ENCODE results near the gene SEPTIN10. TPM values are rescaled to one million over a fixed set of nuclear protein-coding genes. Genes with fewer than 3 reads are reported as not detected.
A peak's percentile ranks its signal among the peaks of the same experiment; 100 is the strongest.
"Not testable (repeated sequence)": the region's sequence is repeated elsewhere in the genome, so short reads cannot be mapped to it uniquely, and the experiment has no call there.

The SEPTIN10 gene
- total RNA-seq, 1 donor from 2014 or later: 33.8 TPM

GRCh38 chr2:109635426-109636304 lies 21.9 kb upstream of the SEPTIN10 start:
- DNase-seq (ENCODE audit: low read depth): no peak

DNA sequence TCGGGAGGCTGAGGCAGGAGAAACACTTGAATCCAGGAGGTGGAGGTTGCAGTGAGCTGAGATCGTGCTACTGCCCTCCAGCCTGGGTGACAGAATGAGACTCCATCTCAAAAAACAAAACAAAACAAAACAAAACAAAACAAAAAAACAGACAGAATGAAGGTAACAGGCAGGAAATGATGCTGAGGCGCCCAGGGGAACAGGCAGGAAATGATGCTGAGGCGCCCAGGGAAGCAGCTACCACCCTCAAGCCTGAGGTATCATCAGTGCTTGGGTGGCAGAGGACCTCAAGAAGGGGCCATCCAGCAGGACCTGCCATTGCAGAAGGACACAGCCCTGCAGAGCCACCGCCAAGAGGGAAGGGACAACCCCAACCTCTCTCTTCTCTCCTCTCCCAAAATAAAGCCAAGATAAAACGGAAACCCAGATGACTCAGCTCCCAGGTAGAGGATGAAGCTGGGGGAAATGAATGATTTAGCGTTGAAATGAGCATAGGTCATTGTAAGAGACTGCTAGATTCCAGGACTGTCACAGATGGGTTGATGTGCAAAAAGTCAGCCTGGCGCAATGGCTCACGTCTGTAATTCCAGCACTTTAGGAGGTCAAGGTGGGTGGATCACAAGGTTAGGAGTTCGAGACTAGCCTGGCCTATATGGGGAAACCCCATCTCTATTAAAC lies 19.7 kb upstream of the SEPTIN10 start:
- no peak for DNase-seq (ENCODE audit: low read depth)

DNA sequence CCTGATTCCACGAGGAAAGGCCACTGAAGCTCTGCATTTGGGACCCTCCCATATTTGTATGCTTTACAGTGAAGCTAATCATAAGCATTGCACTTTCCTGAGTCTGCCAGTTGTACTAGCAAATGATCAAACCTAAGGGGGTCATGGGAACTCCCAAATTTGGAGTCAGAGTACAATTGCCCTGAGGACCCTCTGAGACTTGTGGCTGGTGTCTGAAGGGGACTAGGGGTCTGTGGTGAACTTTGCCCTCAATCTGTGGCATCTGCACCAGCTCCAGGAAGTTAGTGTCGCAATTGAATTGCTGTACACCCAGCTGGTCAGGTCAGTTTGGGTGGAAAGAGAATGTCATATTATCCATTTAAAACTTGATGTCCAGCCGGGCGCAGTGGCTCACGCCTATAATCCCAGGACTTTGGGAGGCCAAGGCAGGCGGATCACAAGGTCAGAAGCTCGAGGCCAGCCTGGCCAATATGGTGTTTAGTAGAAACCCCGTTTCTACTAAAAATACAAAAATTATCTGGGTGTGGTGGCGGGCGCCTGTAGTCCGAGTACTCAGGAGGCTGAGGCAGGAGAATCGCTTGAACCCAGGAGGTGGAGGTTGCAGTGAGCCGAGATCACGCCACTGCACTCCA lies 18.5 kb upstream of the SEPTIN10 start:
- DNase-seq (ENCODE audit: low read depth): no peak

DNA sequence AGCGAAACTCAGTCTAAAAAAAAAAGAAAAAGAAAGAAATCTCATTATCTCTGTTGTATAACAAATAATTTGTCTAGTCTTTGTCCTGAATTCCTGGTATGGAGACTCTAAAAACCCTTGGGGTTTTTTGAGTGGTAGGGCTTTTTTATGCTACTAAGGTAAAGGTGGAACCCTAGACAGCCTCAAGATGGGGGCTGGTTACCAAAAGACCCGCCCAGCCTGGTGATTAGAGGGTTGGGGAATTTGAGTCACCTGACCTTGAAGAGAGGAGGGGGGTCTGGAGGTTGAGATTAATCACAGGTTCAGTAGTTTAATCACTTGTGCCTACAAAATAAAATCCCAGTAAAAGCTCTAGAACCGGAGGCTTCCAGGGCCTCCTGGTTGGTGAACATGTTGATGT lies 18.0 kb upstream of the SEPTIN10 start:
- no peak for DNase-seq (ENCODE audit: low read depth)

DNA sequence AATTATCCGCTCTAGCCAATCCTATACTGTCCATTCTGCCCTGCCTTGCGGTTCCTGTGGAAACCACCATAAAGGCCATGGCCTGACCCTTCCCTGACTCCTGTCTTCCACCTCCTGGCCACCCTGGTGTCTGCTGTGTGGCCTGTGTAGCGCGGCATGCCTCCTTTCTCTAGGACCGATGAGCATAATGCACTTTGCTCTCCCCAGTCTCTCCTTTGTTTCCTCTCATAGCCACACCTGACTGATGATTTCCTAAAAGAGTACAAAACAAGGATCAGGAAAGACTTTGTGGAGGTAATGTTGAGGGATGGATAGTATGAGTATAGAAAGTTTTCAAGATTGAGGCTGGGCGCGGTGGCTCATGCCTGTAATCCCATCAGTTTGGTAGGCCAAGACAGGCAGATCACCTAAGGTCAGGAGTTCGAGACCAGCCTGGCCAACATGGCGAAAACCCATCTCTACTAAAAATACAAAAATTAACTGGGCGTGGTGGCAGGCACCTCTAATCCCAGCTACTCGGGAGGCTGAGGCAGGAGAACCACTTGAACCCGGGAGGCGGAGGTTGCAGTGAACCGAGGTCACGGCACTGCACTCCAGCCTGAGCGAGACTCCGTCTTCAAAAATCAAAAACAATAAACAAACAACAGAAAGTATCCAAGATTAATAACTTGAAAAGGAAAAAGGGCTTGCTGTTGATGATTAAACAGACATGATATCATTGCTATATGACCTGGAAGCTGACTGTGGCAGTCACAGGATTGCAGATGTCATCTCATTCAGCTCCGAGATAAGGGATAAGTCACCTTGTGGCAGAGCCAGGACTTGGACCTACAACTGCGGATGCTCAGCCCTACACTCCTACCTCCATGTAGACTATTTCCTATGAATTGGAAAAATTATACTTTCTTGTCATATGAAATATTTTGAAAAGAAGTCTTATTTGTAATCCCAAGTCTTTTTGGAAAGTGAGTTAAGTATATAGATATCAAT lies 17.0 kb upstream of the SEPTIN10 start:
- DNase-seq (ENCODE audit: low read depth): no peak

DNA sequence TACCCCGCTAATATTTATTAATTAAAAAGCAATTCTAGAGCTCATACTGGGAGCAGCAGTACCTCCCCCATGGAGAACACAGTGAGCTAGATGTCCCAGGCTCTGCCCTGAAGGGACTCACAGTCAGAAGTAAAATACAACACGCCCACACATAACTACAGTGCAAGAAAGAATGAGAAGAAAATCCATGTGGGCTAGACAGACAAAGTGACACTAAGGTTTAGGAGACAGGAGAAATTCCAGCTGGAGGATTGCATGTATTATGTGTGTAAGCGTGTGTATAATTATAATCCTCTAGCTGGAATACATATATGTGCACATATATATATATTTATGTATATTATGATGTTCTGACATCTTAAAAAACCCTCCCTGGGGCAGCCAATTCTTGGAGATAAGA lies 16.1 kb upstream of the SEPTIN10 start:
- DNase-seq (ENCODE audit: low read depth): no peak

DNA sequence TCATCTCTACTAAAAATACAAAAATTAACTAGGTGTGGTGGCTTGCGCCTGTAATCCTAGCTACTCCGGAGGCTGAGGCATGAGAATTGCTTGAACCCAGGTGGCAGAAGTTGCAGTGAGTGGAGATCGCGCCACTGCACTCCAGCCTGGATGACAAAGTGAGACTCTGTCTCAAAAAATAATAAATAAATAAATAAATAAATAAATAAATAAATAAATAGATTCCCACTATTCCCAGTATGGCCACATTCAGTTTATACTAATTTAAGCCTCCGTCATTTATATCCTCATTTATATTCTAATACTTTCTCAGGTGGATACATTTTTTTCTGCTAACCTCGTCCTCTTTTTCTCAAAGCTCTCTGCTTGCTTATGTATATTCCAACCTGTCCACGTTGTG lies 14.6 kb upstream of the SEPTIN10 start:
- DNase-seq (ENCODE audit: low read depth): not testable (repeated sequence)

GRCh38 chr2:109624339-109624738 lies 10.6 kb upstream of the SEPTIN10 start:
- no peak for DNase-seq (ENCODE audit: low read depth)

DNA sequence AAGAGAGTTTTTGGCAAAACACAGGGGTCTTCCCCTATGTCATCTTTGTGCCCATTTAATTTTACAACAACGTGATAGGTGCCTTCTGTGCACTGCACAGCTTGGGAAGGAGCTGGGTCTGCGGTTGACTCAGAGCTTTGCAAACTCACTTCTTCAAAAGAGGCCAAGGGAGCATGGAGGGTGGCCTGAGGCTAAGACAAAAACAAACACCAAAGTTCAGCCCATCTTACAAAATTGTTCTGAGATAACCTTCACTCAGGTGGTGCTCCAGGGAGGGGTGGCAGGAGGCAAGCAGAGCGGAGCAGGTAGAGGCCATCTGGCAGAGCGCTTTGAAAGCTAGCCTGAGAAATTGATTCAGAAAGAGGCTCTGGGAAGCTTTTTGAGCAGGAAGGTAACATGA lies 10.2 kb upstream of the SEPTIN10 start:
- DNase-seq (ENCODE audit: low read depth): no peak

- peak; percentile 24 for DNase-seq (ENCODE audit: low read depth)
Observed at GRCh38 chr2:109623297-109623696, 9.5 kb upstream of the SEPTIN10 start.

DNA sequence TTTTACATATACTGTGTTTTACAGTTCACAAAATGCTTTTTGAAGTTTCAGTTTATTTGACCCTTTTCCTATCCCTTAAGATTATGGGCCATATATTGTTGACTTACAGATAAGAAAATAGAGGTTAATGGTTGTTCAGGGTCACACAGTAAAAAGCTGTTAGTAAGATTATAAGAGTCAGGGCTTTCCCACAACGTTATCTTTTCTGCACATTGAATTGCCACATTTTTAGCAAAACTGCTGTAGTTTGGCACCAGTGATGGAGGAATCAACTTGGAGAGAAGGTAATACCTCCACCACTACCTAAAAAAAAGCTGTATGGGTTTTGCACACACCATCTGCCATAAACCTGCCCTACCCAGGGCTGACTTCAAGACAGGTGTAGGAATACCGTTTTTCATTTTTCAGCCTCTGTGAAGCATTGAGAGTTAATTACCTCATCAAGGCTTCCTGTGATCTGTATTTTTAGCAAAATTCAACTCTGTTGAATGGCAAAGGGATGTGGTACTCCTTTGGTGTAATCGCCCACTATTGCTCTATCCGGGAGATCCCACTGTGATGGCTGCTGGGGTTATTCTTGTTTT lies 5.4 kb upstream of the SEPTIN10 start:
- DNase-seq (ENCODE audit: low read depth): no peak

GRCh38 chr2:109616184-109616583 lies 2.4 kb upstream of the SEPTIN10 start:
- no peak for DNase-seq (ENCODE audit: low read depth)

GRCh38 chr2:109615637-109616144 lies 1.9 kb upstream of the SEPTIN10 start:
- DNase-seq (ENCODE audit: low read depth): no peak

- no peak for DNase-seq (ENCODE audit: low read depth)
Observed at GRCh38 chr2:109614715-109615636, 1.2 kb upstream of the SEPTIN10 start.

- DNase-seq (ENCODE audit: low read depth): peak; percentile 64
Observed at GRCh38 chr2:109613081-109613921, 465 bp downstream of the SEPTIN10 start.

GRCh38 chr2:109611467-109612095 lies 2.2 kb downstream of the SEPTIN10 start:
- DNase-seq (ENCODE audit: low read depth): peak; percentile 13

DNA sequence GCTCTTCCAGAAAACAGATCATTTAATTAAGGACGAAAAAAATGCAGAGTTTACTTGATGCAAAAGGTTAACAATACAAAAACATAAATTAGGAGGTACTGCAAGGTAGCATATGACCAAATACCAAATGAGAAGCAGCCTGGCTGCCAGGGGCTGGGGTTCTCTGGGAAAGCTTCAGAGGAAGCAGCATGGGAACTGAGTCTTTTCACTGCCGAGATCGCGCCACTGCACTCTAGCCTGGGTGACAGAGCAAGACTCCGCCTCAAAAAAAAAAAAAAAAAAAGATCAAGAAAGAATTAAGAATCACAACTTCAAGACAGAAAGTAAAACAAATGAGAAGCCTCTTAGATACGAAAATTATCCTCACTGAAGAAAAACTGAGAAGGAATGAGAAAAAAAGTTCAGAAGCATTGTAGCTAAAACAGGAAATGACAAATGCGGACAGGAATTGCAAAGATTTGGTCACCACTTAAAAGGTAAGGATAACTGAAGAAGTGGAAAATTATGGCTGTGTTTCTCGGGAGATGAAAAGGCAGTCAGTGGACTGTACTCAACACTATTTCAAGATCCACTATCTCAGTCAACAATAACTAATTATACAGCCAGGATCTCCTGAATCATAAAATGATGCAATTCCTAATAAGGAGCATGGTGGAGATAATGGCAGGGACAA lies 4.3 kb downstream of the SEPTIN10 start:
- peak; percentile 9 for DNase-seq (ENCODE audit: low read depth)
